Measurements from ENCODE around the gene C1QTNF7.
A peak's percentile ranks its signal among the peaks of the same experiment; 100 is the strongest.

Gene C1QTNF7

GRCh38 chr4:15458616-15459015 lies 30.8 kb downstream of the C1QTNF7 start:
- DNase-seq, result no peak

GRCh38 chr4:15459706-15460105 lies 31.9 kb downstream of the C1QTNF7 start:
- no peak for DNase-seq

GRCh38 chr4:15466596-15466995 lies 38.8 kb downstream of the C1QTNF7 start:
- DNase-seq, result no peak

- no peak for DNase-seq
Observed at GRCh38 chr4:15469402-15470127, 41.7 kb downstream of the C1QTNF7 start, which contains the start of gene CC2D2A. Gene CC2D2A, plus strand, starts transcription at chr4:15469882. Its CDS starts 6,051 bp downstream, at chr4:15475933.

DNA sequence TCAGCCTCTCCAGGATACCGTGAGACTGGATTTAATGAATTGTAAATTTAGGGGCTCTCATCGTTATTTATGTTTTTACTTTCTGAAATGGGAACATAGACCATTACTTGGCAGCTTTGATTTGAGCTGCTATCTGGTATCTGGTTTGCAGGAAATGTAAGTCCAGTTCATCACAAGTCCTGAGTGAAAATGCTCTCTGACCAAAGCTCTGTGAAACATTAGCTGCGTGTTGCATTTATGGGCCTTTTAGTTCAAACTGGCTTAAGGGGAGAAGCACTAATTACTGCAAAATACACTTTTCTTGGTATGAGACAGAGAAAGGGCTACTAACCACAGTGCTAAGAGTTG lies 42.3 kb downstream of the C1QTNF7 start:
- DNase-seq, result no peak

DNA sequence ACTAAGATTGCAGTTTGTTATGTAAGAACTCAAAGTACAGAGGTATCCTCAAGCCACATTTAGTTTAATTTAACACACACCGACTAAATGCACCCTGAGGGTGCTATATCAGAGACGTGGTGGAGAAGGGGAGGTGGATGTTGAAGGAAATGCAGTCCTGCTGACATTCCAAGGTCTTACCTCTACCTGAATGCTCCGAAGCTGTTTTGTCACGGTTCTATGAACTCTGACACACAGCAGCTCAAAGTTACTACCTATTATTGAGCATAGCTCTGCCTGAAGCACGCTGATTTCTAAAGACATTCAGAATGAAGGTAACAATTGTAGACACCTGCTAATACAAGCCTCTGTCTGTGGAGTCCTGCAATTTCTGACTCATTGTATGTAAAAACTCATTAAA lies 48.6 kb downstream of the C1QTNF7 start:
- DNase-seq, result no peak

GRCh38 chr4:15478724-15479088 lies 50.9 kb downstream of the C1QTNF7 start:
- DNase-seq, result no peak

DNA sequence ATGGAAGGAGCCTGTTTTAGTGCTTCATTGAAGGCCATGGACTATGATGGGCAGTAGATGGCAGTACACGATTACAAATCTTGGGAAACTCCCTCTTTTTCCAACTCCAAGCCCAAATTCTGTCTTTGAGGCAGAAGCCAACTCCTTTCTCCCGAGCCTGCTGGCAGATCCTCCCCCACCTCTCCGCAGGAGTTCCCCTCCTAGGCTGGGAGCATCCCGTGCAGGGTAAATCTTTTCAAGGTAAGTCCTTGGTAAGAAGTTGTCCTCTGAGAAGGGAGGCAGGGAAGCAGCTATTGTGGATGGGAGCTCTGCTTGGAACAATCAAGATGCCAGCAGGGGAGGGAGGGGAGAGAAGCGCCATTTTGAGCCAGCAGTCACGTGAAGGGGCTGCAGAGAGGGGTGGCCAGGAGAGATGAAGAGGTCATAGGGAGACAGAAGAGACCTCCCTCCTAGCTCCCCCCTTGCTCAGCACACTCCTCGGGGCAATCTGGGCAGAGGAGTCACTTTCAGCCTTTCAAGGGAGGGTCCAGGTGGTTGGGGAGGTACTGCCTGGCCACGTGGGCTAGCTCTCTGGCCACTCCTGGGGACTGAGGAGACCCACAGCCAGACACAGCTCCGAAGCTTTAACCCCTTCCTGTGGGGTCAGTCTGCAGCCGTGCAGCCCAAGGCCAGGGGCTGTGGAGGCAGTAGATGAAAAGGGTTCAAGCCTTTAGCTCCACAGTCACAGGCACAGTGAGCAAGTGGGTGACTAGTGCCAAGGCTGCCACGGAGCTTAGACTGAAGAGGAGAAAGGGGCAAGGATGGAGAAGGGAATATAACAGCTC lies 51.5 kb downstream of the C1QTNF7 start:
- DNase-seq, result peak; percentile 65

- no peak for DNase-seq
Observed at GRCh38 chr4:15479913-15480185, 52.0 kb downstream of the C1QTNF7 start.

- no peak for DNase-seq
Observed at GRCh38 chr4:15481961-15482745, 54.3 kb downstream of the C1QTNF7 start.

- DNase-seq, result peak; percentile 18
Observed at GRCh38 chr4:15482842-15483241, 55.0 kb downstream of the C1QTNF7 start.

DNA sequence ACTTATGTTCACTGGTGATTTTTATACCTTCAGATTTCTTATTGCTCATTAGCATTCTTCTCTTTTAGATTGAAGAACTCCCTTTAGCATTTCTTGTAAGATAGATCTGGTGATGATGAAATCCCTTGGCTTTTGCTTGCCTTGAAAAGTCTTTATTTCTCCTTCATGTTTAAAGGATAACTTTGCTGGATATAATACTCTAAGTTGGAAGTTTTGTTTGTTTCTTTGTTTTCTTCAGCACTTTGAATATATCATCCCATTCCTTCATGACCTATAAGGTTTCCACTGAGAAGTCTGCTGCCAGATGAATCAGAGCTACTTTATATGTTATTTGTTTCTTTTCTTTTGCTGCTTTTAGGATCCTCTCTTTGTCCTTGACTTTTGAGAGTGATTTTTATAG lies 60.3 kb downstream of the C1QTNF7 start:
- DNase-seq, result no peak

GRCh38 chr4:15488658-15489470 lies 61.0 kb downstream of the C1QTNF7 start:
- no peak for DNase-seq

DNA sequence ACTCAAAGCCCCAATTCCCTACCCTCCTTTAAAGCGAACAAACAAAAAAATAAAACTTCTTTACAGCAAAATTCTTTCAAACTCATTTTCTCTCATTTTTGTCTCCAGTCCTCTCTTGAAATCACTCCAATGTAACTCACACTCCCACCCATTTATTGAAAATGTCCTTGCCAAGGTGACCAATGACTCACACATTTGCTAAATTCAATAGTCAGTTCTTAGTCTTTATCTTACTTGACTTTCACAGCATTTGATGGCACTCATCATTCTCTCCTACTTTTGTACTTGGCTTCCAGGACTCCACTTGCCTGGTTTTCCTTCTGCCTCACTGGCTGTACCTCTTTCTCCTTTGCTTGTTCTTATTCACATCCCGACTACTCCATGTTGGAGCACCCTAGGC lies 61.7 kb downstream of the C1QTNF7 start:
- no peak for DNase-seq

GRCh38 chr4:15493411-15493810 lies 65.6 kb downstream of the C1QTNF7 start:
- DNase-seq, result no peak

- DNase-seq, result no peak
Observed at GRCh38 chr4:15495621-15496020, 67.8 kb downstream of the C1QTNF7 start.

Data from hematopoietic multipotent progenitor cell treated with erythropoietin and hydrocortisone succinate and interleukin-3 and kit ligand, for 4 days (in vitro differentiated cells).